ENCODE results near the gene CYP8B1. TPM values are rescaled to one million over a fixed set of nuclear protein-coding genes. Genes with fewer than 3 reads are reported as not detected.

Gene CYP8B1
- polyA plus RNA-seq, 5 donors: 0.17 to 0.30 (median 0.21) TPM

DNA sequence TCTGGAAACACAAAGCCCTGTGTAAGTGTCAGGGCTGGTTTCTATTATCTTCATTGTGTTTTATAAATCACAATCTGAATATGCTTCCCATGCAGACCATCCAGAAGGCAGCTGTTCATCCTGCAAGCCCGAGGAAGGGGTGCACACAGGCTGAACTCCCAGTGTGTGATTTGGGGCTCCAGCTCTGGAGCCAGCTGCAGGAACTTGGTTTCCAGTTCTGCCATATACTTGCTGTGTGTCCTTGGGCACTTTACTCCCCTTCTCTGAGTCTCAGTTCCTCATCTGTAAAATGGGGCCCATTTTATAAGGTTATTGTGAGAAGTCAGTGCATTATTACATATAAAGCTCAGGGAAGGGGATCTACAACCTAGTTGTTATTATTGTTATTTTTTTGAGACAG lies 22.6 kb downstream of the CYP8B1 start:
- no peak for DNase-seq

GRCh38 chr3:42852441-42852840 lies 23.2 kb downstream of the CYP8B1 start:
- no peak for DNase-seq

GRCh38 chr3:42851228-42851834 lies 24.3 kb downstream of the CYP8B1 start:
- no peak for DNase-seq

GRCh38 chr3:42850263-42850662 lies 25.4 kb downstream of the CYP8B1 start:
- no peak for DNase-seq

GRCh38 chr3:42849017-42849416 lies 26.7 kb downstream of the CYP8B1 start:
- no peak for DNase-seq

DNA sequence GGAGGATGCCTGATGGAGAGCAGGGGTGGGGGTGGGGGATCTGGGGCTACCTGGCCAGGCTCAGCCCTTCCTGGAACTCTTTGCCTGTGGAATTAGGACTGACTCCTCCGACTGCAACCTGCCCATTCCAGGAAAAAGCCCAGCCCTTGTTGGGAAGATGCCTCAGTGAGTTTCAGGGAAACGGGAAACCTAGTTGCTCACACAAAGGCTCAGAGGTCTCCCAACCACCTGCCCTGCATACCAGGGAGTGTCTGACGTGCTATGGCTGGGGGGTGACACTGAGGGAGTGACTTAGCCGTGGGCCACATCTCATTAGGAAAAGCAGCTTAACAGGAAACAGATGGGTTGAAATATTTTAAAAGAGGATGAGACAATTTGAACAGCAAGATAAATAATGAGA lies 27.9 kb downstream of the CYP8B1 start:
- no peak for DNase-seq

DNA sequence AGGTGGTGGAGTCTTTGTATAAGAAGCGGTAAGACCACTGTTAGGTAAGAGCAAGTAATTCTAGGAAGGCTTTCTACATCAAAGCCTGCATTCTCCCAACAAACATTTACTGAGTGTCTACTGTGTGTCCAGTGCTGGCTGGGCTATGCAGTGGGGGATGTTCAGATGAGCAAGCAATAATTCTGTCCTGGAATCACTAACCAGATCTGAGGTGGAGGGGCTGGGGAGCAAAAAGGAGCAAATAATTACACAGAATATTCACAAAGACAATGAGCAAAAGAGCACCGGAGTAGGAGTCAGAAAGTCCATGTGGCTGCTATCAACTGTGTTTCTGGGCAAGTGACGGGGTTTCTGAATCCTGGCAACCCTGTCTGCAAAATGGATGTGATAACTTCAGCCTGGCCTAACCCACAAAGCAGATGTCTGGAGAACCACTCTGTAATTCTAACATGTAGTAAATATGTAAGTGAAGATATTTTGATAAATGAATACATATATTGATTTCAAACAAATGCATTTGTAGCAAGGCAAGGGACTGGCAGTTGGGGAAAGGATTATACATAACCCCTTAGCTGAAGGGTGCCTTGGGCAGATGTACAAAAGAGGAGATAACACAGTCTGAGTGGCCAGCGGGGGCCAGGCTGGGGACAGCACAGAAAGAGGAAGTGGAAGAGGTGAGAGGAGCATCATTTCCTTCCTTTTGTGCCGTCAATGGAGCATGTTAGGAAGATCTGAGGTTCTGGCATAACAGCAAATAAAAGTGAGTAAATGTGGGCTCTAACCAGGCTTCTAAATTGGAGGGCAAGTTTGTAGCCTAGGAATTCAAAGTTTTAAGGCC lies 28.8 kb downstream of the CYP8B1 start:
- no peak for DNase-seq

- DNase-seq: no peak
Observed at GRCh38 chr3:42844815-42845214, 30.9 kb downstream of the CYP8B1 start.

DNA sequence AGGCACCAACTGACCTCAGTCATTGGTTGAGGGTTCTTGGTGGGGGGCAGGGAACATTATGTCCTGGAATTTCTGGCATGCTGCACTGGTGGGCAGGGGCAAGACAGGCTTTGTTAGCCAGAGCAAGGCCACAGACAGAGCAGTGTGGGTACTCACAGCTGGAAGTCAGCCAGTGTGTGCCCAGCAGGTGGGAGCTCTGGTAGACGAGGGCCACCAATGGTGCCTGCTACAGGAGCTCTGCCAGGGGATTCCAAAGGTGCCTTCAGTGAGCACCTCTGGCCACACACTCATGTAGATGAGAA lies 31.3 kb downstream of the CYP8B1 start:
- DNase-seq: no peak

GRCh38 chr3:42843713-42844411 lies 31.8 kb downstream of the CYP8B1 start:
- no peak for DNase-seq

- no peak for DNase-seq
Observed at GRCh38 chr3:42841332-42841731, 34.3 kb downstream of the CYP8B1 start.

- DNase-seq: peak in 1 of 2 donors; percentile 47
Observed at GRCh38 chr3:42839616-42840015, 36.1 kb downstream of the CYP8B1 start.

DNA sequence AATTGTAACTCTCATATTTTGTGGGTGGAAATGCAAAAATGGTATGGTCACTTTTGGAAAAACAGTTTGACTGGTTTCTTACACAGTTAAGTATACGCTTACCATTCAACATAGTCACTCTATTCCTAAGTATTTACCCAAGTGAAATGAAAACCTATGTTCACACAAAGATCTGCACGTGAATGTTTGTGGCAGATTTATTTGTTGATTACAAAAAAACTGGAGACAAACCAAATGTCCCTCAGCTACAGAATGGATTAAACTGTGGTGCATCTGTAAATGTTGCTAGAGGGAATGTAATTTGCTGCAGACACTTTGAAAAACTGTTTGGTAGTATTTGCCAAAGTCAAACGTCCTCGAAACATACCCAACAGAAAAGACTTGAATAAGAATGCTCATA lies 37.1 kb downstream of the CYP8B1 start:
- DNase-seq: no peak

- no peak for DNase-seq
Observed at GRCh38 chr3:42836150-42837123, 39.2 kb downstream of the CYP8B1 start.

DNA sequence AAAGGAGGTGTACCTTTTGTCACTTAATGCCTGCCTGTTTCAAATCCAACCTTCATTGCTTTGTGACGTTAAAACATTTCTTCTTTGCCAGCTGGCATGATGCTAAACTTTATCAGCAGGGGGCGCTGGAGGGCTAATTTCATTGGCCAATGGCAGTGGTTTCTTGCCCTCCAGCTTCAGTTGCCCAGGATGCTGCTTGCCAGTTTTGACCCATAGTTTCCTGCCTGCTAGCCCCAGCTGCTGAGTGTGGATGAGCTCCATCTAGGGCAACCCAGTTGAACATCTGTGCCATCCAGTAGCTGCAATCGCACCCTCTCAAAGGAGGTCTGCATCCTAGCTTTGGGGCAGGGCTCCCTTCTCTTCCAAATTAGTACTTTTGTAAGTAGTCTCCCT lies 44.4 kb downstream of the CYP8B1 start:
- peak in 1 of 2 donors; percentile 50 for DNase-seq

DNA sequence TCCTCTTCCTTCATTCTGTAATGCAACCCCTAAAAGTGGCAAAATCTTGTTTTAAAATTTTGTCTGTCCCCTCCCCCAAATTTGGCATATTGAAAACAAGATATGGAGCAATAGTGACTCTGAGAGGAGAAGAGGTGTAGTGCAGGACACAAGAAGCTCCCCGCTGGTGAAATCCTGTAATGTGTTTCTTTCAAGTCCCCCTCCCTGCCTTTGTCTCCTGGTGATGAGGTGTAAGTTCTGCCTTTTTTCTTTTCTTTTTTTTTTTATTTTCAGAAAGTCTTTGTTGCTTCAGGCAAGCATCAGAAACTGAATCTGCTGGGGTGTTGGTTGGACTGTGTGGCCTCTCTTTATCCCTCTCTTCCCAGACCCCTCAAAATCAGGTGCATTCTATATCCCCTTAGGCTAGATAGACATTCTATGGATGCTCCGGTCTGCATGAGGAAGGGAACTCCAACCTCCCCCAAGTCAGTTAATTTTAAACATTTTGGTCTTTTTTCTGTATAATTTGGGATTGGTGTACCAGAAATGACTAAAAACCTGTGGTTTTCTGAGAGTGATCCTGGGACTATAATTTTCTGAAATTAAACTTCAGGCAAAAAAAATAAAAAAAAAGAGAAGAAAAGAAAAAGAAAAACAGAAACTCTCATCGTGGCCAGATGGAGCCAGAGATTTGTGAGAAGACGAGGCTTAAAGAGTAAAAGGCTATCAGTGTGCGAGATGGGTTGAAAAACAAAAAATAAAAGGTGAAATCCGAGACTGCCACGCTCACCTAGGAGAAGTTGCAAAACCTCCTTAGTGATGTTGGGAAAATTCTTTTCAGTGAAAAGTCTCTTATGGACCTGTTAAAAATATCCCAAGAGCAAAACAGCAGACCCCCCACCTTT lies 45.0 kb downstream of the CYP8B1 start:
- DNase-seq: no peak

DNA sequence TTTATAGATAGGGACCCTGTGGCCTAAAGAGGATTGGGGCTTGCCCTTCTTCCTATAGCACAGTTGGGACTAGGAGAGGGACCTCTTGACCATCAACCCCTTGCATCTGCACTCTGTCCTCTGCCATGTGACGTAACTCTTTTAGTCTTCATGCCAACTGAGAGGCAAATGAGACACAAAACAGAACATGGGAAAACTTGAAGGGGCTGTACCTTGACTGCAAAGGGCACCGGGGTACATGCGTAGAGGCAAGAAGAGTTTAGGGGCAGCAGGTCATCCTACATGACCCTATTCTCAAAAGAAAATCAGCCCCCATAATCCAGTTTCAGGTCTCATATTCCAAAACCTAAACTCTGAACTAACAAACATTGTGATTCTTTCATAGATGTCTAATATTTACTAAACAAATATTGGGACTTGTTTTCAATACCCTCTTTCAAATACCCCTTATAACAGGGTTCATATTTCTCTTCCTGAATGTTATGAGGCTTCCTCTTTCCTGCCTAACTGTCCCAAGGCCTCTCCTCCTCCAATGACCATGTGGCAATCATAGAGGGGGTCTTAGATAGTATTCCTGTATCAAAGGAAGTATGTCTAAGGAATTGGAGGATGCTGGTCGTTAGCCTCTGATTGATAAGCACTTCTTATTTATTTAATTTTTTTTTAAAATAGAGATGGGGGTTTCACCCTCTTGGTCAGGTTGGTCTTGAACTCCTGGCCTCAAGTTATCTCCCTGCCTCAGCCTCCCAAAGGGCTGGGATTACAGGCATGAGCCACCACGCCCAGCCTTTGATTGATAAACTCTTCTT lies 45.8 kb downstream of the CYP8B1 start:
- no peak for DNase-seq

DNA sequence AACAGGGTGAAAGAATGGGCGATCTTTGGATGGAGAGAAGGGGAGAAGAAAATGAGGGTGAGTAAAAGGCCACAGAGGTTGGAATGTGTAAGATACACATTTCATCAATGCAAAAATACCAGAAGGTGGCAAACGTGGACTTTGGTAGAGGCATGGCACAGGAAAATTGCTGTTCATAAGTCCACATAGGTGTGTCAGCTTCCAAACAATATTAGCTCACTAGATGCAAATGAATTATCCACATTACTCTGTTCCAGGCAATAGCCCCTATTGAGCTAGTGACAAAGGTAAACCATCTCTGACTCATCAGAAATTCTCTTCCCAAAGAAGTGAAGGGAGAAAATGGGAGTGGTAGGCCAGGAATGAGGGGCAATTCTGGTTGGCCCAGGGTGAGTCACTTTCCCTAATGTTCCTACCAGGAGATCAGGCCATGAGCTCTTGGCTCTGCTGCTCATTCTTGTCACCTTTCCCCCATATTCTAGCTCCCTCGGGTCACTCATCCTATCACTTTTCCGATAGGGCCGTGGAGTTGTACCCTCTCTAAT lies 46.5 kb downstream of the CYP8B1 start:
- DNase-seq: no peak

DNA sequence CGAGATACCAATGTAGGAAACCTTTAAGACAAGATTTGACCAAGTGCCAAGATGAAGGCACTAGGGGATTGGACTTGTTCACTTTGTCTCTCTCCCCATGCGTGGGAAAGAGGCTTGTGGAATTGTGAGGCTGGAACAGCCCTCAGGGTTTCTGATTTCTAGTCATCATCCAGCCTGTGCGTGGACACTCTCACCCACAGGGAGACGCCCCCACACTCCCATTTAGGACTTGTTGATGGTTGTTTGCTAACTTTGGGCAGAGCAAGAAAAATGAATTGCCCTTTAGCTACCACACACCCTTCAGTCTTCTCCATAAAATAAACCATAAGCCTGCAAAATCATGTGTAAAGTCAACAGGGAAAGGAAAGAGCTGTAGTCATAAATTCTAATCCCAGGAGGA lies 48.0 kb downstream of the CYP8B1 start:
- DNase-seq: no peak

- DNase-seq: no peak
Observed at GRCh38 chr3:42827023-42827422, 48.7 kb downstream of the CYP8B1 start.
